Vagina (tissue), 2 donors: ENCODE results near the gene TTC3. TPM values are rescaled to one million over a fixed set of nuclear protein-coding genes. Genes with fewer than 3 reads are reported as not detected.

Experiments used
- DNase-seq, 2 donors: peaks; one replicate each; pipeline ENCODE4 v3.0.0-alpha.2; 2017; ENCODE audit errors: extremely low spot score in 2 of 2
- H3K27ac ChIP-seq: fragments of 200-600 bp; sonication (generic); one replicate; pipeline ENCODE4 v1.5.1; 2019
- H3K27me3 ChIP-seq: fragments of 200-600 bp; sonication (generic); one replicate; pipeline ENCODE4 v1.5.1; 2019
- H3K36me3 ChIP-seq, 2 donors: fragments of 200-600 bp; sonication (generic); one replicate each; pipeline ENCODE4 v1.5.1; 2017 to 2019
- H3K4me1 ChIP-seq: fragments of 200-600 bp; sonication (generic); one replicate; pipeline ENCODE4 v1.5.1; 2019
- H3K4me3 ChIP-seq, 2 donors: fragments of 200-600 bp; sonication (generic); 1 replicate in 1 of 2; 2 replicates in 1 of 2; pipeline ENCODE4 v1.5.1; 2016 to 2019
- H3K9me3 ChIP-seq: fragments of 200-600 bp; sonication (generic); one replicate; pipeline ENCODE4 v1.5.1; 2019
- POLR2A ChIP-seq, 2 donors: fragments of 450-650 bp; IDR thresholded peaks; one replicate each; pipeline ENCODE4 v1.6.1; 2017; ENCODE audit warnings: antibody characterized with exemption in 2 of 2, mild to moderate bottlenecking in 2 of 2, moderate library complexity in 2 of 2
- POLR2AphosphoS5 ChIP-seq, 2 donors: sonication (generic); formaldehyde crosslinking; IDR thresholded peaks; one replicate each; pipeline ENCODE4 v1.9.0; 2017; ENCODE audit warnings: antibody characterized with exemption in 2 of 2, mild to moderate bottlenecking in 2 of 2, low read depth in 1 of 2; ENCODE audit not compliant: insufficient read depth in 1 of 2
- intact Hi-C: fragments of 100-400 bp; cut with DNase I; formaldehyde crosslinking; loops from one replicate; pipeline ENCODE4 v1.15.1; 2023
- total RNA-seq: library from RNA; depleted of rRNA; stranded (reverse); fragments of >200 nt; gene quantifications from one replicate; pipeline ENCODE4 v1.2.3, GENCODE V29; 2016
- TF ChIP-seq, protein P1 (sequence below), 3 experiments: fragments of 450-650 bp in 2 of 3; fragments of 200-600 bp in 1 of 3; sonication (generic) in 1 of 3; IDR thresholded peaks; one replicate each; pipeline ENCODE4 v1.5.1; 2017 to 2019; ENCODE audit warnings: antibody characterized with exemption in 3 of 3, mild to moderate bottlenecking in 2 of 3, moderate library complexity in 2 of 3

Gene TTC3
- total RNA-seq, 1 donor from 2014 or later, result 98.0 TPM

DNA sequence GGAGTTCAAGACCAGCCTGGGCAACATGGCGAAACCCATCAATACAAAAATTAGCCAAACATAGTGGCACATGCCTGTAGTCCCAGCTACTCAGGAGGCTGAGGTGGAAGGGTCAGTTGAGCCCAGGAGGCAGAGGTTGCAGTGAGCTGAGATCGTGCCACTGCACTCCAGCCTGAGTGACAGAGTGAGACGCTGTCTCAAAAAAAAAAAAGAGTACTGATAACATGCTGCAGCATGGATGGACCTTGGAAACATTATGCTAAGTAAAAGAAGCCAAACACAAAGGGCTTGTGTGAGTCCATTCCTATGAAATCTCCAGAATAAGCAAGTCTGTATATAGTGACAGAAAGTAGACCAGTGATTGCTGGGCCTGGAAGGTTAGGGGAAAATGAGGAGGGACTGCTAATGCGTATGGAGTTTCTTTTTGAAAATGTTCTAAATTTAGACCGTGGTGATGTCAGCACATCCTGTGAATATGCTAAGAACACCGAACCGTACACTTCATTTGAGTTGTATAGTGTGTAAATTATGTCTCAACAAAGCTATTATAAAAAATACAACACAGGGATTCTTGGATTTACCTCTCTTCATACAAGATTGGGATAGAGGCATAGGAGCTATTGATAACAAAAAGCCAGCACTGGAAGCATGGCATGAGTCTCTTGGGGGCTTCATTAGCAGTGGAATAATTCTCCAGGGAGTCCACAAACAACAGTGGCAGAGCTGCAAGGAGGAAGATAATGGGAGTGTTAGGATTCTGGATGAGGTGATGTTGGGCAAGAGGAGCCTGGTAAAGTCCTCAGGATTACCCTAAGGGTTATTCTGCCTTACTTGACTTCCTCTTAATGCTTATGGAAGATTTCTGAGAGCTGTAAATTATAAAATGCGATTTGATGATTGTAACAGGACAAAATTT lies 73.5 kb downstream of the TTC3 start:
- Histone ChIP-seq H3K27me3 (no peaks in the 10 kb centered on the region), H3K9me3 (no peaks in the 10 kb centered on the region), H3K27ac (no peak overlapping the region), H3K4me3 (no peak overlapping the region), H3K36me3 (peaks cover 0 to 22% of the 10 kb centered on the region in 2 donors), H3K4me1 (no peaks in the 10 kb centered on the region)
- no peak for DNase-seq
- TF ChIP-seq POLR2A (IDR thresholded peaks at IDR 0.05), result no peak
- TF ChIP-seq POLR2AphosphoS5 (IDR thresholded peaks at IDR 0.05; ENCODE audit: insufficient read depth in 1 of 2, low read depth in 1 of 2), result no peak
- TF ChIP-seq, protein P1, sequence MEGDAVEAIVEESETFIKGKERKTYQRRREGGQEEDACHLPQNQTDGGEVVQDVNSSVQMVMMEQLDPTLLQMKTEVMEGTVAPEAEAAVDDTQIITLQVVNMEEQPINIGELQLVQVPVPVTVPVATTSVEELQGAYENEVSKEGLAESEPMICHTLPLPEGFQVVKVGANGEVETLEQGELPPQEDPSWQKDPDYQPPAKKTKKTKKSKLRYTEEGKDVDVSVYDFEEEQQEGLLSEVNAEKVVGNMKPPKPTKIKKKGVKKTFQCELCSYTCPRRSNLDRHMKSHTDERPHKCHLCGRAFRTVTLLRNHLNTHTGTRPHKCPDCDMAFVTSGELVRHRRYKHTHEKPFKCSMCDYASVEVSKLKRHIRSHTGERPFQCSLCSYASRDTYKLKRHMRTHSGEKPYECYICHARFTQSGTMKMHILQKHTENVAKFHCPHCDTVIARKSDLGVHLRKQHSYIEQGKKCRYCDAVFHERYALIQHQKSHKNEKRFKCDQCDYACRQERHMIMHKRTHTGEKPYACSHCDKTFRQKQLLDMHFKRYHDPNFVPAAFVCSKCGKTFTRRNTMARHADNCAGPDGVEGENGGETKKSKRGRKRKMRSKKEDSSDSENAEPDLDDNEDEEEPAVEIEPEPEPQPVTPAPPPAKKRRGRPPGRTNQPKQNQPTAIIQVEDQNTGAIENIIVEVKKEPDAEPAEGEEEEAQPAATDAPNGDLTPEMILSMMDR (IDR thresholded peaks at IDR 0.05), result no peak
- intact Hi-C loops, result no loop called here

DNA sequence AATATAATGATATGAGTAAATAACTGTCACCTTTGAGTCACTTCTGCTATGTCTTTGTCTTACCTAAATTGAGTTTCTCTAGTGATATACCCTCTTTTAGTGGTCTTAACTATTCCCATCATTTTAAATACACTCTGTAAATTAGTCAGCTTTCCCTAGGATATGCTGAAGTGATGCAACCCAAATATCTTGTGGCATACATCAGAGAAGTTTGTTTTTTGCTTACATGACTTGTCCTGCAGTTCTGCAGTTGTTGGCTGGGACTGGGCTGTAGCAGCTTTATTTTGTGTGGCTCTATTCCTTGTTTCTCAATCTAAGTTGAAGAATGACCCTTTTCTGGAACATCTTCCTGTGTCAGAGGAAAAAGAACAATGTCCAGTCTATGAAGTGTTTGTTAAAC lies 76.4 kb downstream of the TTC3 start:
- DNase-seq, result no peak
- Histone ChIP-seq H3K4me3 (no peak overlapping the region), H3K4me1 (peaks cover 18% of the 10 kb centered on the region), H3K27ac (no peak overlapping the region), H3K27me3 (no peaks in the 10 kb centered on the region), H3K9me3 (no peaks in the 10 kb centered on the region), H3K36me3 (peaks cover 0 to 18% of the 10 kb centered on the region in 2 donors)
- TF ChIP-seq, protein P1 (IDR thresholded peaks at IDR 0.05), result no peak
- TF ChIP-seq POLR2A (IDR thresholded peaks at IDR 0.05) (no peak), POLR2AphosphoS5 (IDR thresholded peaks at IDR 0.05; ENCODE audit: insufficient read depth in 1 of 2, low read depth in 1 of 2) (no peak)
- intact Hi-C loops, result no loop called here

DNA sequence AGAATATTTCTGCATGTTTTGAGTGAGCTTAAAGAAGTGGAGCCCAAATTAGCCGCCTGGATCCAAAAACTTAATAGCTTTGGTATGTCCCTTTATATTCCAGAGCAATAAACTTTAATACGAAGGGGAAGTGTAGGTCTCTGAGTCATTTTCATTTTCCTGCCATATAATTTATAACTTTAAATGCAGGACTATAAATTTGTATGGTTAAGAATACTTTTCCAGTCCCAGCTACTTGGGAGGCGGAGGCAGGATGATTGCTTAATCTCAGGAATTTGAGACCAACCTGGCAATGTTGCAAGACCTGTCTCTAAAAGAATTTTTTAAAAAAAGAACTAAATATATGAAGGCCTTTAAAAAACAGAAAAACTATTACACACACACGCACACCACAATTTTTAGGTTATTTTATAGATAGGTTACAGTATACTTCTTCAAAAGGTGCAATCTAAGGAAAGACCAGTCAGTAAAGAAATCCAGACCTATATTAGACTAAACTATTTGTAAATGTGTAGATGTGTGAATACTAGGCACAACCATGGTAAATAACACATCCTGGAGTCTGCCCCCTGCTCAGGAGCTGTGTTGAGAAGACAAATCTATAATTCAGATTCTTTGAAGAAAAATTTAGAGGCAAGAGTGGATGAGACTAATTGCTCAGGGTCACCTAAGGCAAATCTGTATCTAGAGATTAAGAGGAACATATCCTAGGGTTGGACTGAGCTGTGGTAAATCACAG lies 80.3 kb downstream of the TTC3 start:
- no peak for DNase-seq
- Histone ChIP-seq H3K27ac (peak overlapping the region; percentile 57), H3K36me3 (peaks cover 0 to 12% of the 10 kb centered on the region in 2 donors), H3K4me3 (no peak overlapping the region), H3K27me3 (no peaks in the 10 kb centered on the region), H3K4me1 (peaks cover 28% of the 10 kb centered on the region), H3K9me3 (no peaks in the 10 kb centered on the region)
- TF ChIP-seq POLR2AphosphoS5 (IDR thresholded peaks at IDR 0.05; ENCODE audit: insufficient read depth in 1 of 2, low read depth in 1 of 2) (no peak), POLR2A (IDR thresholded peaks at IDR 0.05) (no peak)
- TF ChIP-seq, protein P1 (IDR thresholded peaks at IDR 0.05), result no peak
- intact Hi-C loops, result no loop called here

DNA sequence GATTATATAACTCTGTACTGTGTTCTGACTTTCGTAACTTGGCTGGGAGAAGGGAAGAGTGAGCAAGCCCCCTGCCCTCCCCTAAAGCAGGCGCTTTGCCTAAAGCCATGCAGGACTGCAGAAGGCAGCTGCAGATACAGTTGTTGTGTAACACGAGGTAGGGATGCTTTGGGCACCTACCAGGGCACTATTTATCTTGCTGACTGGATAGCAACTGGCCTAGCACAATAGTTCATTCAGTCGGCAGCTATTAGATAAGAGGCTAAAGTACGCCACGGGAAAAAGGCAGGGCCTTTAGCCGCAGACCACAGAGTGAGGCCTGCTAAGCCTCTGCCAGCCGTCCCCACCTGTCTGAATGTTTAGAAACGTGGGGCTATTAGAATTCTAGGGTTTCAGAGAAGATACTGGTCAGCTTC lies 80.9 kb downstream of the TTC3 start:
- H3K36me3 ChIP-seq, result peaks cover 0 to 17% of the 10 kb centered on the region in 2 donors
- H3K27ac ChIP-seq, result peak overlapping the region; percentile 57
- DNase-seq, result no peak

More for the DNA sequence above, 80.9 kb downstream of the TTC3 start:
- Histone ChIP-seq H3K4me1 (peaks cover 28% of the 10 kb centered on the region), H3K27me3 (no peaks in the 10 kb centered on the region), H3K9me3 (no peaks in the 10 kb centered on the region), H3K4me3 (no peak overlapping the region)
- intact Hi-C loops, result no loop called here
- TF ChIP-seq POLR2A (IDR thresholded peaks at IDR 0.05) (no peak), POLR2AphosphoS5 (IDR thresholded peaks at IDR 0.05; ENCODE audit: insufficient read depth in 1 of 2, low read depth in 1 of 2) (no peak)
- TF ChIP-seq, protein P1 (IDR thresholded peaks at IDR 0.05), result no peak
